Lung (tissue), 13 donors: ENCODE measurements around the gene ZNF189. TPM values are rescaled to one million over a fixed set of nuclear protein-coding genes. Genes with fewer than 3 reads are reported as not detected.

Experiments
- ATAC-seq: fragments of 200-7000 bp; cut with Tn5 transposase; one replicate; pipeline ENCODE4 v1.9.1; 2020; ENCODE audit warnings: moderate number of reproducible peaks; ENCODE audit not compliant: insufficient read depth, low FRiP score
- DNase-seq, 3 donors: peaks; one replicate each; pipeline ENCODE4 v3.0.0-alpha.2; 2013 to 2017
- H3K27ac ChIP-seq, 2 donors: one replicate each; pipeline ENCODE4 v1.5.1; 2013; ENCODE audit warnings: mild to moderate bottlenecking in 2 of 2, moderate library complexity in 2 of 2, control low read depth in 1 of 2, inconsistent platforms in 1 of 2, low read depth in 1 of 2, low read length in 1 of 2
- H3K27me3 ChIP-seq, 3 donors: one replicate each; pipeline ENCODE4 v1.5.1; 2013; ENCODE audit warnings: low read length in 2 of 3; ENCODE audit not compliant: control insufficient read depth in 3 of 3, insufficient read depth in 3 of 3
- H3K36me3 ChIP-seq, 4 donors: one replicate each; pipeline ENCODE4 v1.5.1; 2013; ENCODE audit warnings: low read length in 4 of 4, mild to moderate bottlenecking in 1 of 4, moderate library complexity in 1 of 4; ENCODE audit not compliant: control insufficient read depth in 4 of 4, insufficient read depth in 4 of 4
- H3K4me1 ChIP-seq, 5 donors: one replicate each; pipeline ENCODE4 v1.5.1; 2013; ENCODE audit warnings: low read length in 5 of 5, mild to moderate bottlenecking in 2 of 5, moderate library complexity in 1 of 5; ENCODE audit not compliant: control insufficient read depth in 5 of 5, insufficient read depth in 5 of 5
- H3K4me3 ChIP-seq: one replicate; pipeline ENCODE4 v1.5.1; 2013; ENCODE audit warnings: mild to moderate bottlenecking, control low read depth, moderate library complexity
- H3K9ac ChIP-seq, 2 donors: one replicate each; pipeline ENCODE4 v1.5.1; 2013; ENCODE audit warnings: low read length in 2 of 2, control low read depth in 1 of 2; ENCODE audit not compliant: insufficient read depth in 1 of 2
- H3K9me3 ChIP-seq, 4 donors: one replicate each; pipeline ENCODE4 v1.5.1; 2013; ENCODE audit warnings: low read length in 3 of 4, mild to moderate bottlenecking in 1 of 4, moderate library complexity in 1 of 4; ENCODE audit not compliant: control insufficient read depth in 4 of 4, insufficient read depth in 3 of 4
- CTCF ChIP-seq: IDR thresholded peaks from 2 replicates; pipeline ENCODE4 v1.5.1; 2012; ENCODE audit warnings: mild to moderate bottlenecking; ENCODE audit errors: control extremely low read depth, extremely low read depth
- WGBS, 2 donors: extraction: QIAGEN DNeasy Blood & Tissue Kit; methylation state at CpG; one replicate each; pipeline ENCODE4 v1.1.7; 2013; 5-methylcytosine and 5-hydroxymethylcytosine counted together
- polyA plus RNA-seq, 2 donors: library from polyadenylated mRNA; stranded (reverse); fragments of 200-250 nt; gene quantifications; one replicate each; pipeline ENCODE4 v1.2.1, GENCODE V29; 2013
- small RNA-seq: library from RNA; depleted of rRNA; stranded (forward); fragments of <200 nt; gene quantifications from one replicate; pipeline ENCODE3, GENCODE V24; 2014; ENCODE audit warnings: low replicate concordance
- total RNA-seq, 2 donors: library from RNA; depleted of rRNA in 1 of 2; stranded (reverse); fragments of >200 nt in 1 of 2; gene quantifications; one replicate each; pipeline ENCODE4 v1.2.1, GENCODE V29; 2014 to 2021
- donor health status: control.
- donor health status: control.
- donor health status: Bipolar disorder and iron deficiency.
- donor health status: healthy.
- donor health status: DM: yes; HTN: yes; CAD: no.

The ZNF189 gene
- total and polyA plus RNA-seq, 4 donors = 5.9 to 34.1 (median 11.7) TPM

- 45 to 56% methylated on average over 3 of the region's 3 CpGs for WGBS, 2 donors
- no peak for TF ChIP-seq CTCF
- Histone ChIP-seq H3K9ac (no peak overlapping the region), H3K4me3 (no peak overlapping the region), H3K27me3 (no peaks in the 10 kb centered on the region), H3K9me3 (no peaks in the 10 kb centered on the region), H3K4me1 (no peaks in the 10 kb centered on the region), H3K36me3 (no peaks in the 10 kb centered on the region), H3K27ac (no peak overlapping the region)
- no peak for ATAC-seq
- no peak for DNase-seq
Observed at GRCh38 chr9:101457003-101457402, 58.4 kb downstream of the ZNF189 start.

- H3K27me3 ChIP-seq = no peaks in the 10 kb centered on the region
- ATAC-seq (peak; percentile 72), DNase-seq (peak; percentile 30 to 81 (median 79))
- H3K27ac ChIP-seq = no peak overlapping the region
- no peaks in the 10 kb centered on the region for H3K36me3 ChIP-seq
- H3K9ac ChIP-seq = no peak overlapping the region
- peak; percentile 60 for TF ChIP-seq CTCF
- H3K4me1 ChIP-seq = no peaks in the 10 kb centered on the region
- H3K4me3 ChIP-seq = no peak overlapping the region
- H3K9me3 ChIP-seq = no peaks in the 10 kb centered on the region
- 39 to 42% methylated on average over 9 of the region's 9 CpGs for WGBS, 2 donors
Observed at GRCh38 chr9:101458963-101459631, 60.4 kb downstream of the ZNF189 start.

Small RNA genes lying within 50 kb of the gene (small RNA-seq; reads per million reads assigned to genes)
- gene AL353621.2 = not detected

Other genes with a start within 250 kb of the ZNF189 start
- under 1 TPM; 0.17 to 0.37 TPM for gene BAAT, start 13.8 kb upstream of the ZNF189 start, total RNA-seq
- gene BAAT, start 13.8 kb upstream of the ZNF189 start, polyA plus RNA-seq = under 1 TPM; 0.03 to 0.26 TPM
- 10 to 100 TPM in 1 of 2 donors, 1 to 10 TPM in 1; 9.3 to 23.0 TPM for gene MRPL50, start 233 bp upstream of the ZNF189 start, total RNA-seq
- gene MRPL50, start 233 bp upstream of the ZNF189 start, polyA plus RNA-seq = 1 to 10 TPM; 7.9 to 8.3 TPM
- gene ALDOB, start 36.9 kb downstream of the ZNF189 start, total RNA-seq = 1 to 10 TPM in 1 of 2 donors, not detected in 1; 1.1 TPM
- gene ALDOB, start 36.9 kb downstream of the ZNF189 start, polyA plus RNA-seq = under 1 TPM; 0.06 to 0.09 TPM
- gene RNF20, start 135.0 kb downstream of the ZNF189 start, total RNA-seq = 10 to 100 TPM; 31.2 to 38.5 TPM
- 10 to 100 TPM in 1 of 2 donors, 1 to 10 TPM in 1; 9.3 to 14.9 TPM for gene RNF20, start 135.0 kb downstream of the ZNF189 start, polyA plus RNA-seq
- not detected for gene PPP3R2, start 196.1 kb downstream of the ZNF189 start, total RNA-seq
- not detected for gene PPP3R2, start 196.1 kb downstream of the ZNF189 start, polyA plus RNA-seq